Endothelial cell of umbilical vein (primary cell): ENCODE results near the gene PI4KB. TPM values are rescaled to one million over a fixed set of nuclear protein-coding genes. Genes with fewer than 3 reads are reported as not detected.

Experiments used
- BruUV-seq: library from RNA; stranded (reverse); fragments of 400-500 nt; replicated peaks from 2 replicates; lab custom pipeline; 2021; lab: Mats Ljungman, UMichigan
- CTCF ChIA-PET: fragments of 300-600, 350-600 bp; sonication (Branson Sonifier 250); formaldehyde crosslinking; loops from one replicate; lab custom pipeline; 2021; ENCODE audit warnings: antibody characterized with exemption, inconsistent platforms; lab: Charles Lee
- POLR2A ChIA-PET: fragments of 300-600, 350-600 bp; sonication (Branson Sonifier 250); formaldehyde crosslinking; loops from one replicate; lab custom pipeline; 2021; ENCODE audit warnings: antibody characterized with exemption, inconsistent platforms; lab: Charles Lee
- DNase-seq: peaks from one replicate; pipeline ENCODE4 v3.0.0-alpha.2; 2011; ENCODE audit warnings: low read depth, low spot score
- FAIRE-seq: peaks from 2 replicates; lab custom pipeline; 2011; peaks lifted over from hg19 to GRCh38; lab: Jason Lieb, UNC
- H2AFZ ChIP-seq: 2 replicates; pipeline ENCODE4 v1.6.0; 2012; ENCODE audit warnings: low read depth, low read length, control low read depth, inconsistent platforms
- H3K27ac ChIP-seq: 2 replicates; pipeline ENCODE4 v1.5.1; 2011; ENCODE audit warnings: low read depth, mild to moderate bottlenecking, control low read depth, low read length, moderate library complexity; ENCODE audit not compliant: insufficient read depth
- H3K27me3 ChIP-seq, 2 experiments: 2 replicates each; pipeline versions ENCODE4 v1.6.0 to v1.6.1; 2011; ENCODE audit warnings: low read length in 2 of 2, mixed read lengths in 1 of 2; ENCODE audit not compliant: control insufficient read depth in 2 of 2, insufficient read depth in 2 of 2
- H3K36me3 ChIP-seq, 2 experiments: 2 replicates in 1 of 2; 3 replicates in 1 of 2; pipeline ENCODE4 v1.5.1; 2011; ENCODE audit warnings: low read length in 2 of 2, mild to moderate bottlenecking in 1 of 2, moderate library complexity in 1 of 2; ENCODE audit not compliant: control insufficient read depth in 2 of 2, insufficient read depth in 2 of 2; ENCODE audit errors: extremely low read depth in 1 of 2
- H3K4me1 ChIP-seq: 3 replicates; pipeline ENCODE4 v1.5.1; 2011; ENCODE audit warnings: mild to moderate bottlenecking, low read length; ENCODE audit not compliant: control insufficient read depth, insufficient read depth; ENCODE audit errors: extremely low read depth
- H3K4me2 ChIP-seq: 2 replicates; pipeline ENCODE4 v1.6.1; 2011; ENCODE audit warnings: low read length, control low read depth, mixed read lengths; ENCODE audit not compliant: insufficient read depth
- H3K4me3 ChIP-seq, 3 experiments: fragments of 200-600 bp in 1 of 3; sonication (generic), shearing (Covaris generic) in 1 of 3; replicated peaks in 1 of 3; 2 replicates each; pipeline ENCODE4 v1.5.1; 2011 to 2016; ENCODE audit warnings: control low read depth in 3 of 3, low read length in 3 of 3, mild to moderate bottlenecking in 2 of 3, inconsistent platforms in 1 of 3, low read depth in 1 of 3, moderate library complexity in 1 of 3; ENCODE audit not compliant: insufficient read depth in 1 of 3
- H3K79me2 ChIP-seq: 2 replicates; pipeline ENCODE4 v1.6.0; 2012; ENCODE audit warnings: low read length, inconsistent platforms; ENCODE audit not compliant: control insufficient read depth, insufficient read depth
- H3K9ac ChIP-seq: replicated peaks from 2 replicates; pipeline ENCODE3; 2011; ENCODE audit warnings: low read length, control low read depth; ENCODE audit not compliant: insufficient read depth; ENCODE audit errors: extremely low read depth
- H3K9me1 ChIP-seq: replicated peaks from 3 replicates; pipeline ENCODE4 v1.6.0; 2011; ENCODE audit warnings: mild to moderate bottlenecking, low read length; ENCODE audit not compliant: control insufficient read depth, insufficient read depth; ENCODE audit errors: extremely low read depth
- H3K9me3 ChIP-seq: replicated peaks from 2 replicates; pipeline ENCODE4 v1.5.1; 2012; ENCODE audit warnings: low read length, inconsistent platforms; ENCODE audit not compliant: control insufficient read depth, insufficient read depth
- H4K20me1 ChIP-seq: replicated peaks from 2 replicates; pipeline ENCODE3; 2011; ENCODE audit warnings: mild to moderate bottlenecking, low read length; ENCODE audit not compliant: control insufficient read depth, insufficient read depth; ENCODE audit errors: extremely low read depth
- CTCF ChIP-seq, 2 donors: IDR thresholded peaks; 1 replicate in 1 of 2; 2 replicates in 1 of 2; pipeline ENCODE4 v1.5.1; 2011; ENCODE audit warnings: low read length in 2 of 2, mild to moderate bottlenecking in 2 of 2, moderate library complexity in 2 of 2, control low read depth in 1 of 2, inconsistent platforms in 1 of 2, low read depth in 1 of 2; ENCODE audit not compliant: insufficient read depth in 1 of 2; ENCODE audit errors: extremely low read depth in 1 of 2
- EZH2 ChIP-seq: IDR thresholded peaks from 2 replicates; pipeline ENCODE4 v1.6.1; 2012; ENCODE audit warnings: borderline replicate concordance, low read depth, mild to moderate bottlenecking, moderate library complexity, low read length, inconsistent platforms; ENCODE audit not compliant: severe bottlenecking
- FOS ChIP-seq: IDR thresholded peaks from 2 replicates; pipeline ENCODE4 v1.6.1; 2011; ENCODE audit warnings: mild to moderate bottlenecking, low read length, moderate library complexity, borderline replicate concordance; ENCODE audit not compliant: insufficient read depth
- GATA2 ChIP-seq: IDR thresholded peaks from 2 replicates; pipeline ENCODE4 v1.7.0; 2011; ENCODE audit warnings: low read depth, mild to moderate bottlenecking, moderate library complexity, mixed read lengths, low read length; ENCODE audit not compliant: insufficient read length, insufficient read depth
- JUN ChIP-seq: IDR thresholded peaks from 2 replicates; pipeline ENCODE4 v1.6.1; 2011; ENCODE audit warnings: borderline replicate concordance, low read depth; ENCODE audit not compliant: insufficient read length, insufficient read depth
- MAX ChIP-seq: IDR thresholded peaks from 2 replicates; pipeline ENCODE4 v1.6.1; 2011; ENCODE audit not compliant: insufficient read depth, insufficient read length
- MYC ChIP-seq: IDR thresholded peaks from one replicate; pipeline ENCODE4 v1.6.1; 2011; ENCODE audit warnings: mild to moderate bottlenecking, low read depth, low read length
- POLR2A ChIP-seq: IDR thresholded peaks from 2 replicates; pipeline ENCODE4 v1.6.1; 2012; ENCODE audit warnings: low read depth, mild to moderate bottlenecking, control low read depth, low read length
- POLR2AphosphoS5 ChIP-seq: IDR thresholded peaks from 2 replicates; pipeline ENCODE4 v1.6.1; 2012; ENCODE audit warnings: low read depth, mild to moderate bottlenecking, control low read depth, low read length, moderate library complexity; ENCODE audit not compliant: insufficient read depth
- dilution Hi-C: fragments of 300-500 bp; cut with MboI; formaldehyde crosslinking; loops from one replicate; pipeline ENCODE4 v1.15.0; 2019; ENCODE audit warnings: low sequenced_read_pairs; ENCODE audit not compliant: extremely low pct_ligation_motif_present
- intact Hi-C: fragments of 100-400 bp; cut with micrococcal nuclease; formaldehyde crosslinking; loops from one replicate; pipeline ENCODE4 v1.10.0; 2022
- polyA plus RNA-seq, 4 experiments: library from polyadenylated mRNA; depleted of rRNA in 3 of 4; stranded (reverse) in 3 of 4; unstranded in 1 of 4; fragments of >200 nt; gene quantifications; 2 replicates each; pipeline versions ENCODE4 v1.2.1 to v1.2.3, GENCODE V29; 2011 to 2012; ENCODE audit warnings: missing spikeins in 1 of 4
- total RNA-seq: library from RNA; stranded (reverse); gene quantifications from 2 replicates; pipeline ENCODE4 v1.2.3, GENCODE V29; 2021

Gene PI4KB
- total and polyA plus RNA-seq, 2 donors (not counting 3 experiments of a cell fraction or from before 2014, with no cell fraction given): 60.9 to 67.8 TPM

- no peak overlapping the region for H3K4me3 ChIP-seq
- no peak overlapping the region for H3K9ac ChIP-seq
- H3K36me3 ChIP-seq: peaks cover 2 to 3% of the 10 kb centered on the region in 2 experiments
- no peak overlapping the region for H3K27ac ChIP-seq
- intact Hi-C loops (no loop called here), dilution Hi-C loops (no loop called here)
- FAIRE-seq (no peak), DNase-seq (no peak)
- POLR2A ChIA-PET: no interaction called here
- peaks cover 32% of the 10 kb centered on the region for H3K79me2 ChIP-seq
- H3K9me3 ChIP-seq: no peaks in the 10 kb centered on the region
- no peaks in the 10 kb centered on the region for H4K20me1 ChIP-seq
- no peak overlapping the region for H2AFZ ChIP-seq
- H3K4me1 ChIP-seq: peaks cover 22% of the 10 kb centered on the region
- H3K27me3 ChIP-seq: no peaks in the 10 kb centered on the region
- no peak for TF ChIP-seq EZH2
- no peak for TF ChIP-seq POLR2AphosphoS5
- no peak for TF ChIP-seq MAX
- H3K9me1 ChIP-seq: no peaks in the 10 kb centered on the region
- BruUV-seq: no TSS peak
- no peak overlapping the region for H3K4me2 ChIP-seq
- CTCF ChIA-PET: interaction anchor here (0.8 to 2.2 kb wide), 6 partner anchors 8 to 23 kb away, joined by 3 to 6 read pairs (median 3); no protein-coding TSS in a partner anchor
Observed at GRCh38 chr1:151324390-151324930, 2.8 kb downstream of the PI4KB start.

DNA sequence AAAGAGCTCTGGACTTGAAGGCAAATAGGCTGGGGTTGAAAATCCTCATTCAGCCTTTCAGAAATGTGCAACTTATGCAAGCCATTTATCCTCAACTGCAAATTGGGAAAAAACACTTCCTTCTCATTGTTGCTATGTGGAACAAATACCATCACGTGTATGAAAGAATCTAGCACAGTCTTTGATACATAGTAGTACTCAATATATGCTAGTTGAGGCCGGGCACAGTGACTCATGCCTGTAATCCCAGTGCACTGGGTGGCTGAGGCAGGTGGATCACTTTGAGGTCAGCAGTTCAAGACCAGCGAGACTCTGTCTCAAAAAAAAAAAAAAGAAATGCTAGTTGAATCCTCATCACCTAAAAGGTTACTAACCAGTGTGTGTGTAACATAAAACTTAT lies 8.2 kb downstream of the PI4KB start:
- ChIA-PET CTCF (interaction anchor here (2.5 to 3.8 kb wide), 2 partner anchors 18 to 21 kb away, joined by 10 to 25 read pairs; no protein-coding TSS in a partner anchor), POLR2A (no interaction called here)
- no peaks in the 10 kb centered on the region for H4K20me1 ChIP-seq

More for the DNA sequence above, 8.2 kb downstream of the PI4KB start:
- Histone ChIP-seq H3K27me3 (no peaks in the 10 kb centered on the region), H3K4me2 (no peak overlapping the region), H3K4me3 (no peak overlapping the region), H3K9me3 (no peaks in the 10 kb centered on the region), H3K79me2 (peaks cover 6% of the 10 kb centered on the region), H2AFZ (no peak overlapping the region), H3K36me3 (peaks cover 4 to 13% of the 10 kb centered on the region in 2 experiments), H3K9ac (no peak overlapping the region), H3K9me1 (no peaks in the 10 kb centered on the region), H3K4me1 (peaks cover 8% of the 10 kb centered on the region), H3K27ac (no peak overlapping the region)
- FAIRE-seq (no peak), DNase-seq (no peak)
- intact Hi-C loops: no loop called here
- BruUV-seq: no TSS peak
- dilution Hi-C loops: no loop called here
- TF ChIP-seq EZH2 (no peak), JUN (no peak), MYC (no peak), POLR2A (no peak), POLR2AphosphoS5 (no peak), MAX (no peak), GATA2 (no peak), FOS (no peak), CTCF (IDR thresholded peaks at IDR 0.05; ENCODE audit: extremely low read depth in 1 of 2, insufficient read depth in 1 of 2, low read depth in 1 of 2, low read length in 2 of 2) (no peak)
